HUES48 (cell line): ENCODE data around the gene CKAP5.

ENCODE experiments used
- H3K27ac ChIP-seq: one replicate; pipeline ENCODE4 v1.7.0; 2013; ENCODE audit warnings: low read depth, low read length, inconsistent platforms
- H3K27me3 ChIP-seq: 2 replicates; pipeline ENCODE4 v1.6.1; 2013; ENCODE audit warnings: mild to moderate bottlenecking, low read length; ENCODE audit not compliant: control insufficient read depth, insufficient read depth
- H3K36me3 ChIP-seq: 2 replicates; pipeline ENCODE4 v1.6.1; 2013; ENCODE audit warnings: low read length; ENCODE audit not compliant: control insufficient read depth, insufficient read depth
- H3K4me1 ChIP-seq: 2 replicates; pipeline ENCODE4 v1.6.1; 2013; ENCODE audit warnings: mild to moderate bottlenecking, low read length; ENCODE audit not compliant: control insufficient read depth, insufficient read depth
- H3K4me3 ChIP-seq: 2 replicates; pipeline ENCODE4 v1.5.1; 2013; ENCODE audit warnings: mild to moderate bottlenecking, low read depth, low read length
- H3K9ac ChIP-seq: 2 replicates; pipeline ENCODE4 v1.6.1; 2013; ENCODE audit warnings: mild to moderate bottlenecking, low read depth, low read length, moderate library complexity
- H3K9me3 ChIP-seq: 2 replicates; pipeline ENCODE4 v1.6.1; 2013; ENCODE audit warnings: low read length; ENCODE audit not compliant: control insufficient read depth, insufficient read depth

CKAP5 gene

DNA sequence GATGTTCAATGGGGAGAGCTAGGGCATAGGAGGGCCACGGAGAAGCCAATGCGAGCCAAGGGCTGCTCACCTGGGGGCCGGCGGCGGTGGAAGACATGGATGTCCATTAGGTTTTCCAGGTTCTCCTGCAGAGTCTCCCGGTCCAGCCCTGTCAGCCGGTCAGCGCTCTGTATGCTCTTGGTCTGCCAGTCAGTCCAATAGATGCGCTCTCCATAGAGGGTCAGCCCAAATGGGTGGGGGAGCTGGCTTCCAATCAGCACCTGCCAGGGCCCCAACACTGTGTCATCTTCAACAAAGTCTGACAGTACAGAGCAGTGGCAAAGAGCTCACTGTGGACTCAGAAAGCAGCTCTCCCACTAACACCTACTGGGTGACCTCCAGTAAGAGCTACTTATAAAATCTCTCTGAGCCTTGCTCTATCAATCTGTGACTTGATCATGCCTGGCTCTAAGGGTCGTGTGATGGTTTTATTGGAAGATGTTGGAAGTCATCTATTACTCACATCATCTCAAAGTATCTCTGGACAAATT is 33.0 kb upstream of the CKAP5 start:
- no peaks in the 10 kb centered on the region for H3K27me3 ChIP-seq
- no peaks in the 10 kb centered on the region for H3K9me3 ChIP-seq
- H3K9ac ChIP-seq = no peak overlapping the region
- H3K4me1 ChIP-seq = no peaks in the 10 kb centered on the region
- peaks cover 77% of the 10 kb centered on the region for H3K36me3 ChIP-seq
- no peak overlapping the region for H3K27ac ChIP-seq
- no peak overlapping the region for H3K4me3 ChIP-seq

DNA sequence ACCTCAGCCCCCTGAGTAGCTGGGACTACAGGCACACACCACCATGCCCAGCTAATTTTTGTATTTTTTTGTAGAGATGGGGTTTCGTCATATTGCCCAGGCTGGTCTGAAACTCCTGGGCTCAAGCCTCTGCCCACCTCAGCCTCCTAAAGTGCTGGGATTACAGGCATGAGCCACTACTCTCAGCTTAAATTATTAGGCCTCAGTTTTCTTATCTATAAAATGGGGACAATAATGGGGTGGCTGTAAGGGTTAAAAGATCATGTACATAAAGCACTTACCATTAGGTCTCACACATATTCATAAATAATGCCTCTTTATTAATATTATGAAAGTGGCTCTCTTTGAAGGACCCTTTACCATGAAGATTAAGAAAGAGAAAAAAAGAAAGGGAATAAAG is 31.5 kb upstream of the CKAP5 start:
- no peaks in the 10 kb centered on the region for H3K27me3 ChIP-seq
- H3K4me3 ChIP-seq = no peak overlapping the region
- H3K27ac ChIP-seq = no peak overlapping the region
- no peak overlapping the region for H3K9ac ChIP-seq
- no peaks in the 10 kb centered on the region for H3K9me3 ChIP-seq
- no peaks in the 10 kb centered on the region for H3K4me1 ChIP-seq
- H3K36me3 ChIP-seq = peaks cover 84% of the 10 kb centered on the region

DNA sequence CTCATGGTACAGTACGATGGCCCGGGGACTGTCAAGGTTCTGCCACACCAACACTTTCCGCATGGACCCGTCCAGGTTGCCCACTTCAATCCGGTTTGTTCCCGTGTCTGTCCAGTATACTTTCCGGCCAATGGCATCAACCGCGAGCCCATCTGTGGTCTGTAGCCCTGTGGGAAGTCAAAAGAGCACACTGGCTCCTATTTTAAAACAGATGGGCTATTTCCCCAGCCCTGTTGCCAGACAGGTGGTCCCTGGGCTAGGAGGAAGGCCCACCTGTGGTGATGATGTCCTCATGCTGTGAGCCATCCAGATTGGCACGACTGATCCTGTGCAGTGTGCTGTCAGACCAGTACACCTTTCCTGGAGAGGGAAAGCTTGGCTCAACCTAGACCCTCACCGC is 30.4 kb upstream of the CKAP5 start:
- Histone ChIP-seq H3K9ac (no peak overlapping the region), H3K4me1 (no peaks in the 10 kb centered on the region), H3K27me3 (no peaks in the 10 kb centered on the region), H3K36me3 (peaks cover 83% of the 10 kb centered on the region), H3K9me3 (no peaks in the 10 kb centered on the region), H3K4me3 (no peak overlapping the region), H3K27ac (no peak overlapping the region)

DNA sequence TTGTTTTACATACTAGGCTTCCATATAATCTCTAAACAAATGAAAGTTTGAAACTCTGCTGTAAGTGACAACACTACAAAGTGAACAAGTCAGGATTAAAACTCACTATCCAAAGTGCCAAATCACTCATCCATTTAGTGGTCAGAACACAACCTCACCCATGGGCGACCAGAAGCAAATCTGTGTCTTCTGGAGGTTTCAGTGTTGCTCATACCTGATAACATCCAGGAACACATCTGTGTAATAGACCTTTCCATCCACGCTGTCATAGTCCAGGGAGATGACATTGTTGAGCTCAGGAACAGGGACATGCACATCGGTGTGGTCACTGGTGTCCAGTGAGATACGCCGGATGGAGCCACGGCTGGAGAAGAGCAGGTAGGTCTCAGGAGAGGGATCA is 28.5 kb upstream of the CKAP5 start:
- Histone ChIP-seq H3K9ac (no peak overlapping the region), H3K27me3 (no peaks in the 10 kb centered on the region), H3K36me3 (peaks cover 81% of the 10 kb centered on the region), H3K27ac (no peak overlapping the region), H3K9me3 (no peaks in the 10 kb centered on the region), H3K4me1 (no peaks in the 10 kb centered on the region), H3K4me3 (no peak overlapping the region)

DNA sequence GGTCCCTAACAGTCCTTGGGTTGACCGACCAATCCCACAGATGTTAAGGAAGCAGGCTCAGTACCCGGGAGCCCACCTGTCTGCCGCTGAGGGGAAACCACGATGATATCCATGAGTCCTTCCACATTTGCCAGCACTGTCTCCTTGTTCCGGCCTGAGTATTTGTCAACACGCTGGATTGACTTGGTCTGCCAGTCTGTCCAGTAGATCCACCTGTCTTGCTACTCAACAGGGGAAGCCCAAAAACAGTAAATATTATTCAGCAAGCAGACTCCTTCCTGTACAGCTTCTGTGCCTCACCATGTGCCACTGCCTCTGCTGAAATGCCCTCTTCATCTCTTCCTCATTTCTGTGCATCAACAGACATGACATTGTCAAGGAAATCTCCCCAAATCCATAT is 22.8 kb upstream of the CKAP5 start:
- Histone ChIP-seq H3K4me3 (no peak overlapping the region), H3K9ac (no peak overlapping the region), H3K36me3 (peaks cover 78% of the 10 kb centered on the region), H3K27ac (no peak overlapping the region), H3K27me3 (no peaks in the 10 kb centered on the region), H3K9me3 (no peaks in the 10 kb centered on the region), H3K4me1 (no peaks in the 10 kb centered on the region)

DNA sequence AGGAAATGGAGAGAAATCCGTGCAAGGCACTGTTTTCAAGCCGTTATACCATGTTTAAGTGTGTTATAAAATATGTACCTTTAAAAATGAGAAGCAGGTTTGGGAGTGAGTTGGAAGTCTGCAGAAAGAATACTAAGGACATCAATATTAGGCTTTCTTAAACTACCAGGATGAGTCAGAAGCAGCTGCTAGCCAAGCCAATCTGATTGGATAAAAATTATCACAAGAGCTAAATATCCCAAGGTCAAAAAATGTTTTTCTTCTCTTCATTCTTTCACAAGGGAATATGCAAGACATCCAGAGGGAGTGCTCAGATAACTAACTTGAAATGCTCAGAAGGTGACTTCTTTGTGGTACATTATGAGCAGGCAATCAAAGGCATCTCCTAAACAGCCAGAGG is 19.3 kb upstream of the CKAP5 start:
- no peak overlapping the region for H3K9ac ChIP-seq
- no peaks in the 10 kb centered on the region for H3K9me3 ChIP-seq
- no peaks in the 10 kb centered on the region for H3K27me3 ChIP-seq
- no peak overlapping the region for H3K27ac ChIP-seq
- H3K4me1 ChIP-seq = no peaks in the 10 kb centered on the region
- H3K4me3 ChIP-seq = no peak overlapping the region
- H3K36me3 ChIP-seq = peaks cover 77% of the 10 kb centered on the region

DNA sequence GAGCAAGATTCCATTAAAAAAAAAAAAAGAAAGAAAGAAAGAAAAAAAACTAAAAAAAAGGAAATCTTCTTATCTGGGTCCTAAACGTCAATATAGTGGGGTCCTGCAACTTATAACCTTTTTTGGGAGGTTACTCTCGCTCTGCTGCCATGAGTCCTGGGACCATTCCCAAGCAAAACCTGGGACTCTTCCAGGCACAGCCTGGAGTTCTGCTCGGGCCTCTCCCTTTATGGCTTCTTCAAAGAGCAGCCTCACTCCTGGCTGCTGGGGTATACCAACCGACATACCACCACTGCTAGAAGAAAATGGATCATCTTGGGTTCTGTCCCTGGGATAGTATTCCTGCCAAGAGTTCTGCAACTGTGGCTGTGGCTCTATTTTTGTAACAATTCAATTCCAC is 14.1 kb upstream of the CKAP5 start:
- H3K27ac ChIP-seq = no peak overlapping the region
- H3K4me1 ChIP-seq = no peaks in the 10 kb centered on the region
- H3K9ac ChIP-seq = no peak overlapping the region
- H3K36me3 ChIP-seq = peaks cover 79% of the 10 kb centered on the region
- H3K4me3 ChIP-seq = no peak overlapping the region
- no peaks in the 10 kb centered on the region for H3K9me3 ChIP-seq
- no peaks in the 10 kb centered on the region for H3K27me3 ChIP-seq

DNA sequence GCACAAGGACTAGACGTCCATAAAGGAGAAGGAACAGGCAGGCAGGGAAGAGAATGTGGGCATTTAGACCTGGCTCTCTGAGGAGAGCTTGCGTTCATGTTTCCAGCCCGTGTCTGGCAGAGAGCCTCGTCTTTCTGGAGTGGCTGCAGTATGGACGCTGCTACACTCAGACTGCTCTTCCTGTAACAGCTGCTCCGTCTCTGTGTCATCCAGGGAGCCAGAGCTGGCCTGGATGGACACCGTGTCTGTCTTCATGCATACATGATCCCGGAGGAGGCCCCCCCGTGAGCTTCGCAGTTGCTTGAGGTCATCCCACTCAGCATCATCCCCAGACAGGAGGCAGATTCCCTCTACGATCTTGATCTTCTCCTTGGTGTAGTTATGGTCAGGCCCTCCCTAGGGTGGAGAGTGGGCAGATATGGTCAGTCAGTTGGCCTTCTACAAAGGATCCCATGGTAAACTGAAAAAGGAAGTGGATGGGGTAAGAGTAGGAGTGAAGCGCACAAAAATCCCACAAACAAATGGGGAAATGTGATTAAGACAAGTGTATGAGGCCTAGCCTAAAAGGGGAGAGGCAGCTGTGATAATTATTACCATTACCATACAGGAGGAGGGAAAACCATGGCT is 13.0 kb upstream of the CKAP5 start:
- H3K4me3 ChIP-seq = no peak overlapping the region
- no peaks in the 10 kb centered on the region for H3K9me3 ChIP-seq
- no peak overlapping the region for H3K9ac ChIP-seq
- no peaks in the 10 kb centered on the region for H3K27me3 ChIP-seq
- no peak overlapping the region for H3K27ac ChIP-seq
- H3K36me3 ChIP-seq = peaks cover 67% of the 10 kb centered on the region
- H3K4me1 ChIP-seq = no peaks in the 10 kb centered on the region

DNA sequence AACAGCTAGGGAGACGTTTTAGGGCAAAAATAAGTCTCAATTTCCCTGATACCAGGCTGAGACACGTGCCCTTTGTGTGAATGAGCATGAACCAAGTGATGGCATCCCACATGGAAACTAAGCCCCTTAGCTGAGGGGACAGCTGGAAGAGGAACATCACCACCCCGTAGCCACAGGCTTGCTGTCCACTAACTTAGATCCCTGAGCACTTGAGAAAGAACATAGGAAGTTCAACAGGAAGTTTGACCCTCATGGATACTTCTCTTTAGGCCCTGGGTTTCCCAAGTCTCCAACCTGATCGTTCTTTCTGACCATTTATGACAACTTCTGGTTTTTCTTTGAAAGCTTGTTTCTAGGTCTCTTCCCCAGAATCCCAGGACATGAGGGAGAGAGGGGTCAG is 11.6 kb upstream of the CKAP5 start:
- H3K9me3 ChIP-seq = no peaks in the 10 kb centered on the region
- no peak overlapping the region for H3K27ac ChIP-seq
- H3K36me3 ChIP-seq = peaks cover 56% of the 10 kb centered on the region
- H3K27me3 ChIP-seq = no peaks in the 10 kb centered on the region
- H3K4me3 ChIP-seq = no peak overlapping the region
- no peaks in the 10 kb centered on the region for H3K4me1 ChIP-seq
- no peak overlapping the region for H3K9ac ChIP-seq

DNA sequence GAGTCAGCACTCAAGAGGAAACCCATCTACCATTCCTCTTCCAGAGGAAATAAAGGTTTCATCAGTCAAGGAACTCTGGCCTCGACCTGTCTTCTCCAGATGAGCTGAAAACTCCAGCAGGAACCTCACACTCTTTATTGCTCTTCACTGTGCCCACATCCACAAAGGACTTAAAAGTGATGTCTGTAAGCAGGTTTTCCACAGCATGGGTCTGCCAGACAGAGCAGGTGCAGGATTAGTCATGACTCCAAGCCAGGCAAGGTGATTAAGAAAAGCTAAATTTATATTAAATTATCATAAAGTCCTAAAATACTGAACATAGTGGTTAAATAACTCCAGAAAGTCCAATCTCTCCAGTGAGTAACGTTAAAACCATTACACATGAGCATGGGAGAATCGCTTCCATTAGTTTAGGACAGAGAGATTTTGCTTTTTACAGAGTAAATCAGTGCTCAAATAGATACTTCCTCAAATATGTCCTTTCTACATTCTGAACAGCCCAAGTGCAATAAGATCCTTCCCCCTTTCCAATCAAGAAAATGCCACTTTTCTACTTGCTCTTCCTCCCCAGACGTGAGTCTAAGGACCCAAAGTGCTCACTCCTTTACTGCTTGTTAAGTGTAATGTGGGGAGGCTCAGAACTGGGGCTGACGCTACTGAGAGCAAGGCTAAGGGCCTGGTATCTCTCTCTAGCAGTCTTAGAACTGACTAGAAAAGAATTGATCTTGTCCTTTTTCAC is 10.7 kb upstream of the CKAP5 start:
- no peaks in the 10 kb centered on the region for H3K9me3 ChIP-seq
- H3K27ac ChIP-seq = no peak overlapping the region
- H3K9ac ChIP-seq = no peak overlapping the region
- H3K4me1 ChIP-seq = no peaks in the 10 kb centered on the region
- H3K36me3 ChIP-seq = peaks cover 49% of the 10 kb centered on the region
- H3K27me3 ChIP-seq = no peaks in the 10 kb centered on the region
- no peak overlapping the region for H3K4me3 ChIP-seq

DNA sequence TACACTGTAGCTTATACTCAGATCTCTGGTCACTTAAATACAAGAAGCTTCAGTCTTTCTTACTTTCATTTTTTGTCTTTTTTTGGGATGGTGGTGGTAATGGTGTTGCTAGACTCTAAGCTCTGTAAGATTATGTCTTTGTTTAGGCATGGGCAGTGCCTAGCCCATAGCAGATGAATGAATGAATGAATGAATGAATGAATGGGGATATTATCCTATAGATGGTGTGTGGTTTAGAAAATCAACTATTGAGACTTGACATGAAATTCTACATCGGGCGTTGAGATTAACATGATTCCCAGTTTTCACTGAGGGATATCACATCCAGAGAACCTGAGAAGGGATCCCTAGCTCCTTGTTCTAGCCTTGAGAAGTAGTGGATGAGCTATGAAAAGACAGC is 9.8 kb upstream of the CKAP5 start:
- no peak overlapping the region for H3K9ac ChIP-seq
- peaks cover 45% of the 10 kb centered on the region for H3K36me3 ChIP-seq
- H3K4me3 ChIP-seq = no peak overlapping the region
- no peak overlapping the region for H3K27ac ChIP-seq
- H3K9me3 ChIP-seq = no peaks in the 10 kb centered on the region
- no peaks in the 10 kb centered on the region for H3K27me3 ChIP-seq
- H3K4me1 ChIP-seq = no peaks in the 10 kb centered on the region
